ENCODE data around the gene ZNF687. TPM values are rescaled to one million over a fixed set of nuclear protein-coding genes. Genes with fewer than 3 reads are reported as not detected.

Gene ZNF687
- total and polyA plus RNA-seq, 12 donors = 5.9 to 15.1 (median 12.8) TPM

GRCh38 chr1:151286619-151287340 is 4.7 kb downstream of the ZNF687 start:
- H3K9me3 ChIP-seq = no peaks in the 10 kb centered on the region
- TF ChIP-seq, protein P1, sequence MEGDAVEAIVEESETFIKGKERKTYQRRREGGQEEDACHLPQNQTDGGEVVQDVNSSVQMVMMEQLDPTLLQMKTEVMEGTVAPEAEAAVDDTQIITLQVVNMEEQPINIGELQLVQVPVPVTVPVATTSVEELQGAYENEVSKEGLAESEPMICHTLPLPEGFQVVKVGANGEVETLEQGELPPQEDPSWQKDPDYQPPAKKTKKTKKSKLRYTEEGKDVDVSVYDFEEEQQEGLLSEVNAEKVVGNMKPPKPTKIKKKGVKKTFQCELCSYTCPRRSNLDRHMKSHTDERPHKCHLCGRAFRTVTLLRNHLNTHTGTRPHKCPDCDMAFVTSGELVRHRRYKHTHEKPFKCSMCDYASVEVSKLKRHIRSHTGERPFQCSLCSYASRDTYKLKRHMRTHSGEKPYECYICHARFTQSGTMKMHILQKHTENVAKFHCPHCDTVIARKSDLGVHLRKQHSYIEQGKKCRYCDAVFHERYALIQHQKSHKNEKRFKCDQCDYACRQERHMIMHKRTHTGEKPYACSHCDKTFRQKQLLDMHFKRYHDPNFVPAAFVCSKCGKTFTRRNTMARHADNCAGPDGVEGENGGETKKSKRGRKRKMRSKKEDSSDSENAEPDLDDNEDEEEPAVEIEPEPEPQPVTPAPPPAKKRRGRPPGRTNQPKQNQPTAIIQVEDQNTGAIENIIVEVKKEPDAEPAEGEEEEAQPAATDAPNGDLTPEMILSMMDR (IDR thresholded peaks at IDR 0.05) = no peak
- peaks cover 0 to 71% (median 56%) of the 10 kb centered on the region in 9 donors for H3K36me3 ChIP-seq
- no peak for ATAC-seq
- 85 to 87% methylated on average over 10 of the region's 10 CpGs for WGBS, 2 donors
- no peak for DNase-seq
- H3K27me3 ChIP-seq = no peaks in the 10 kb centered on the region
- H3K4me1 ChIP-seq = peaks cover 0 to 24% (median 15%) of the 10 kb centered on the region in 9 donors
- intact Hi-C loops (cut with DNase I) = loop anchor here in 1 of 10 donors (10.0 kb wide), 1 partner anchor 58 kb away; the partner anchor contains the start of gene RFX5
- H3K27ac ChIP-seq = no peak overlapping the region
- H3K4me3 ChIP-seq = no peak overlapping the region

GRCh38 chr1:151287341-151287699 is 5.2 kb downstream of the ZNF687 start:
- H3K36me3 ChIP-seq = peaks cover 0 to 77% (median 60%) of the 10 kb centered on the region in 9 donors
- no peaks in the 10 kb centered on the region for H3K9me3 ChIP-seq
- intact Hi-C loops (cut with DNase I) = loop anchor here in 1 of 10 donors (10.0 kb wide), 1 partner anchor 57 kb away; the partner anchor contains the start of gene RFX5
- TF ChIP-seq, protein P1 (IDR thresholded peaks at IDR 0.05) = no peak
- no peak for DNase-seq
- WGBS, 2 donors = 91 to 95% methylated on average over 7 of the region's 7 CpGs
- no peaks in the 10 kb centered on the region for H3K27me3 ChIP-seq
- no peak overlapping the region for H3K27ac ChIP-seq
- no peak overlapping the region for H3K4me3 ChIP-seq
- no peak for ATAC-seq
- H3K4me1 ChIP-seq = peaks cover 0 to 24% (median 15%) of the 10 kb centered on the region in 9 donors

DNA sequence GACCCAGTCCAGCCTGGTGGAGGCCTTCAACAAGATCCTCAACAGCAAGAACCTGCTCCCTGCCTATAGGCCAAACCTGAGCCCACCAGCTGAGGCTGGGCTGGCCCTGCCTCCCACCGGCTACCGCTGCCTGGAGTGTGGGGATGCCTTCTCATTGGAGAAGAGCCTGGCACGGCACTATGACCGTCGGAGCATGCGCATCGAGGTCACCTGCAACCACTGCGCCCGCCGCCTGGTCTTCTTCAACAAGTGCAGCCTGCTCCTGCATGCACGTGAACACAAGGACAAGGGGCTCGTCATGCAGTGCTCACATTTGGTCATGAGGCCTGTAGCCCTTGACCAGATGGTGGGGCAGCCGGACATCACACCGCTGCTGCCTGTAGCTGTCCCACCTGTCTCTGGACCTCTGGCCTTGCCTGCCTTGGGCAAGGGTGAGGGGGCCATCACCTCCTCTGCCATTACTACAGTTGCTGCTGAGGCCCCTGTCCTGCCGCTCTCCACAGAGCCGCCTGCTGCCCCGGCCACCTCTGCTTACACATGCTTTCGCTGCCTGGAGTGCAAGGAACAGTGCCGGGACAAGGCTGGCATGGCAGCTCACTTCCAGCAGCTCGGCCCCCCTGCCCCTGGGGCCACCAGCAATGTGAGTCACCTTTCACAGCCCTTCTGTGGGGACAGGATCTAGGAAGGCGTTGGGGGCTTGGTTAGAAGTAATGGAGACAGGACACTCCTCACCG is 5.8 kb downstream of the ZNF687 start:
- H3K4me1 ChIP-seq = peaks cover 0 to 23% (median 15%) of the 10 kb centered on the region in 9 donors
- WGBS, 2 donors = 93 to 94% methylated on average over 22 of the region's 22 CpGs
- H3K9me3 ChIP-seq = no peaks in the 10 kb centered on the region
- TF ChIP-seq, protein P1 (IDR thresholded peaks at IDR 0.05) = no peak
- H3K4me3 ChIP-seq = no peak overlapping the region
- ATAC-seq (no peak), DNase-seq (no peak)
- intact Hi-C loops (cut with DNase I) = loop anchor here in 1 of 10 donors (10.0 kb wide), 1 partner anchor 57 kb away; the partner anchor contains the start of gene RFX5
- peaks cover 0 to 83% (median 66%) of the 10 kb centered on the region in 9 donors for H3K36me3 ChIP-seq
- no peaks in the 10 kb centered on the region for H3K27me3 ChIP-seq
- H3K27ac ChIP-seq = no peak overlapping the region

DNA sequence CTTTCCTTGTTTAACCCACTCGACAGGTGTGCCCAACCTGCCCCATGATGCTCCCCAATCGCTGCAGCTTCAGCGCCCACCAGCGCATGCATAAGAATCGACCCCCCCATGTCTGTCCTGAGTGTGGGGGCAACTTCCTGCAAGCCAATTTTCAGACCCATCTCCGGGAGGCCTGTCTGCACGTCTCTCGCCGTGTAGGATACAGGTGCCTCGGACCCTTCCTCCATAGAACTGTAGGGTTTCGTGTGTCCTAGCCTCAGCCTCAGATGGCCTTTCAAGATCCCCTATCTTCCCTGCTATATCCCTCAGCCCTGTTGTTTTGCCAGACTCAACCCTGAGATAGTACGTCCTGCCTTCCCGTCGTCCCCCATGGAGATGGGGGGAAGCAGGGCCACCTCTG is 6.4 kb downstream of the ZNF687 start:
- TF ChIP-seq, protein P1 (IDR thresholded peaks at IDR 0.05) = no peak
- 87 to 91% methylated on average over 14 of the region's 14 CpGs for WGBS, 2 donors
- no peak for ATAC-seq
- no peaks in the 10 kb centered on the region for H3K27me3 ChIP-seq
- peaks cover 0 to 89% (median 71%) of the 10 kb centered on the region in 9 donors for H3K36me3 ChIP-seq
- no peaks in the 10 kb centered on the region for H3K9me3 ChIP-seq
- H3K4me1 ChIP-seq = peaks cover 0 to 18% (median 9%) of the 10 kb centered on the region in 9 donors
- H3K4me3 ChIP-seq = no peak overlapping the region
- no peak for DNase-seq
- intact Hi-C loops (cut with DNase I) = loop anchor here in 1 of 10 donors (10.0 kb wide), 1 partner anchor 56 kb away; the partner anchor contains the start of gene RFX5
- no peak overlapping the region for H3K27ac ChIP-seq
